ENCODE measurements around the gene MAML3. TPM values are rescaled to one million over a fixed set of nuclear protein-coding genes. Genes with fewer than 3 reads are reported as not detected.

The MAML3 gene
- polyA plus RNA-seq, 4 donors, result 1.4 to 10.3 (median 3.4) TPM

- peaks cover 15 to 65% (median 21%) of the 10 kb centered on the region in 3 donors for H3K4me1 ChIP-seq (ENCODE audit: control insufficient read depth in 3 of 3, insufficient read depth in 2 of 3, low read depth in 1 of 3, low read length in 2 of 3)
- no peak for DNase-seq
- H3K27me3 ChIP-seq (ENCODE audit: control insufficient read depth in 3 of 3, insufficient read depth in 3 of 3, low read length in 3 of 3), result no peaks in the 10 kb centered on the region
- H3K36me3 ChIP-seq (ENCODE audit: control insufficient read depth in 3 of 3, insufficient read depth in 2 of 3, low read depth in 1 of 3, low read length in 3 of 3), result peaks cover 0 to 40% (median 0%) of the 10 kb centered on the region in 3 donors
- peak overlapping the region in 1 of 3 donors; percentile 37 for H3K27ac ChIP-seq (ENCODE audit: low read depth in 1 of 3, low read length in 2 of 3)
- no peak for FAIRE-seq
- peaks cover 0 to 13% of the 10 kb centered on the region in 2 donors for H3K9me3 ChIP-seq (ENCODE audit: control insufficient read depth in 2 of 2, insufficient read depth in 1 of 2, low read depth in 1 of 2, low read length in 1 of 2)
- 73 to 81% (median 79%) methylated on average over 3 of the region's 3 CpGs for WGBS, 3 donors
- no peak overlapping the region for H3K4me3 ChIP-seq (ENCODE audit: low read depth in 1 of 3, low read length in 3 of 3)
These were observed 467.0 kb downstream of the MAML3 start for GRCh38 chr4:139686988-139687387.

DNA sequence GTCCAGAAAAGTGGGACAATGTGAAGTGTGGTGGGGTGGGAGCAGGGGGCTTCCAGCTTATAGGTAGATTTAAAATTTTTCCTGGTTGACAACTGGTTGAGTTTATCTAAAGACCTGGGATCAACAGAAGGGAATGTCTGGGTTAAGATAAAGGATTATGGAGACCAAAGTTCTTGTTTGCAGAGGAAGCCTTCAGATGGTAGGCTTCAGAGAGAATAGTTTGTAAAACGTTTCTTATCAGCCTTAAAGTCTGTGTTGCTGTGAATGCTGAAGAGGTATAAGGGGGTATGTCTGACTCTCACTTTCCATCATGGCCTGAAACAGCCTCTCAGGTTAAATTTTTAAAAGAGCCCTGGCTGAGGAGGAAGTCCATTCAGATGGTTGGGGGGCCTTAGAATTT, 467.9 kb downstream of the MAML3 start:
- 11 to 47% (median 37%) methylated on average over 1 of the region's 1 CpG for WGBS, 3 donors
- FAIRE-seq (no peak), DNase-seq (peak; percentile 58 to 63)
- peaks cover 11 to 59% (median 21%) of the 10 kb centered on the region in 3 donors for H3K4me1 ChIP-seq (ENCODE audit: control insufficient read depth in 3 of 3, insufficient read depth in 2 of 3, low read depth in 1 of 3, low read length in 2 of 3)
- peaks cover 0 to 38% (median 2%) of the 10 kb centered on the region in 3 donors for H3K36me3 ChIP-seq (ENCODE audit: control insufficient read depth in 3 of 3, insufficient read depth in 2 of 3, low read depth in 1 of 3, low read length in 3 of 3)
- H3K27ac ChIP-seq (ENCODE audit: low read depth in 1 of 3, low read length in 2 of 3), result peak overlapping the region in 1 of 3 donors; percentile 30
- H3K9me3 ChIP-seq (ENCODE audit: control insufficient read depth in 2 of 2, insufficient read depth in 1 of 2, low read depth in 1 of 2, low read length in 1 of 2), result peaks cover 0 to 13% of the 10 kb centered on the region in 2 donors
- no peaks in the 10 kb centered on the region for H3K27me3 ChIP-seq (ENCODE audit: control insufficient read depth in 3 of 3, insufficient read depth in 3 of 3, low read length in 3 of 3)
- H3K4me3 ChIP-seq (ENCODE audit: low read depth in 1 of 3, low read length in 3 of 3), result no peak overlapping the region

DNA sequence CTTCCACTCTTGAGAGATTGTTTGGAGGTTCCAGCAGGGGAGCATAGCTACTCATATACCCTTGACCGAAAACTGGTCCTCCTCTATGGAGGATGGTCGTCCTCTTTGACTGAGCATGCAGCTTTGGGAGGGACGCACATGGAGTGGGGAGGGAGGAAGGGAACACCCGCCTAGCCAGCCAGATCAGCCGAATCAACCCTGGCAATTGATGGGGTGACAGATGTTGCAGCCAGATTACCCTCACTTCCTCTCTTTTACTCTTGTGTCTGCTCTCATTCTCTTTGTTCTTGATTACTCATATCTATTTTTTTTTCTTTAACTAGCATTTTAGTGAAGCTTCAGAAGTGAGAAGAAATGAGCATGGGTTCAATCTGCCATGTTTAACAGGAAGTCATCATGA, 468.8 kb downstream of the MAML3 start:
- H3K4me1 ChIP-seq (ENCODE audit: control insufficient read depth in 3 of 3, insufficient read depth in 2 of 3, low read depth in 1 of 3, low read length in 2 of 3), result peaks cover 6 to 50% (median 21%) of the 10 kb centered on the region in 3 donors
- H3K9me3 ChIP-seq (ENCODE audit: control insufficient read depth in 2 of 2, insufficient read depth in 1 of 2, low read depth in 1 of 2, low read length in 1 of 2), result peaks cover 0 to 13% of the 10 kb centered on the region in 2 donors
- FAIRE-seq (no peak), DNase-seq (no peak)
- 82 to 93% (median 93%) methylated on average over 5 of the region's 5 CpGs for WGBS, 3 donors
- H3K4me3 ChIP-seq (ENCODE audit: low read depth in 1 of 3, low read length in 3 of 3), result no peak overlapping the region
- H3K27me3 ChIP-seq (ENCODE audit: control insufficient read depth in 3 of 3, insufficient read depth in 3 of 3, low read length in 3 of 3), result no peaks in the 10 kb centered on the region
- no peak overlapping the region for H3K27ac ChIP-seq (ENCODE audit: low read depth in 1 of 3, low read length in 2 of 3)
- H3K36me3 ChIP-seq (ENCODE audit: control insufficient read depth in 3 of 3, insufficient read depth in 2 of 3, low read depth in 1 of 3, low read length in 3 of 3), result peaks cover 0 to 41% (median 5%) of the 10 kb centered on the region in 3 donors

GRCh38 chr4:139684351-139684750, 469.6 kb downstream of the MAML3 start:
- Histone ChIP-seq H3K27ac (ENCODE audit: low read depth in 1 of 3, low read length in 2 of 3) (no peak overlapping the region), H3K4me1 (ENCODE audit: control insufficient read depth in 3 of 3, insufficient read depth in 2 of 3, low read depth in 1 of 3, low read length in 2 of 3) (peaks cover 6 to 43% (median 21%) of the 10 kb centered on the region in 3 donors), H3K4me3 (ENCODE audit: low read depth in 1 of 3, low read length in 3 of 3) (no peak overlapping the region), H3K27me3 (ENCODE audit: control insufficient read depth in 3 of 3, insufficient read depth in 3 of 3, low read length in 3 of 3) (no peaks in the 10 kb centered on the region), H3K36me3 (ENCODE audit: control insufficient read depth in 3 of 3, insufficient read depth in 2 of 3, low read depth in 1 of 3, low read length in 3 of 3) (peaks cover 2 to 41% (median 5%) of the 10 kb centered on the region in 3 donors), H3K9me3 (ENCODE audit: control insufficient read depth in 2 of 2, insufficient read depth in 1 of 2, low read depth in 1 of 2, low read length in 1 of 2) (peaks cover 0 to 13% of the 10 kb centered on the region in 2 donors)
- WGBS, 3 donors, result 96 to 100% (median 96%) methylated on average over 1 of the region's 1 CpG
- DNase-seq (no peak), FAIRE-seq (no peak)

DNA sequence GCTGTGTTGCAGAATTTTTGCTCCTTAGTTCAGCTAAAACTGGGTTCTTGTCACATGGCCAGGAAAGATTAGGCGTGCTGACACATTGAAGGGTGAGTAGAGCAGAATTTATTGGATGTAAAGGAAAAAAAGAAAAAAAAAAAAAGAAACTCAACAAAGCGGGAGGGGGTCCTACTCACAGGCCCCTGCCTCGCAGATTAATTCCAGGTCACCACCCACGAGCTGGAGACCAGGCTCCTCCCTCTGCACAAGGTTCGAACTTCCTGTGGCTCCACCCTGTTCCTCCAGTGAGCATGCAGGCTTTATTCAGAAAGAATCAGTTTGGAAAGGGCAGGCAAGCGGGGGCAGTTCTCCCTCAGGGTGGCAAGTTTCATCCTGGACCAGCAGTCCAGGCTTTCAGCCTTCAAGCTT, 471.2 kb downstream of the MAML3 start:
- WGBS, 3 donors, result 40 to 49% (median 45%) methylated on average over 6 of the region's 6 CpGs
- Histone ChIP-seq H3K9me3 (ENCODE audit: control insufficient read depth in 2 of 2, insufficient read depth in 1 of 2, low read depth in 1 of 2, low read length in 1 of 2) (peaks cover 0 to 13% of the 10 kb centered on the region in 2 donors), H3K36me3 (ENCODE audit: control insufficient read depth in 3 of 3, insufficient read depth in 2 of 3, low read depth in 1 of 3, low read length in 3 of 3) (peaks cover 5 to 44% (median 7%) of the 10 kb centered on the region in 3 donors), H3K4me3 (ENCODE audit: low read depth in 1 of 3, low read length in 3 of 3) (no peak overlapping the region), H3K27ac (ENCODE audit: low read depth in 1 of 3, low read length in 2 of 3) (peak overlapping the region in 1 of 3 donors; percentile 27), H3K4me1 (ENCODE audit: control insufficient read depth in 3 of 3, insufficient read depth in 2 of 3, low read depth in 1 of 3, low read length in 2 of 3) (peaks cover 6 to 33% (median 21%) of the 10 kb centered on the region in 3 donors), H3K27me3 (ENCODE audit: control insufficient read depth in 3 of 3, insufficient read depth in 3 of 3, low read length in 3 of 3) (no peaks in the 10 kb centered on the region)
- DNase-seq (no peak), FAIRE-seq (no peak)

GRCh38 chr4:139682309-139682708, 471.7 kb downstream of the MAML3 start:
- WGBS, 3 donors, result 67 to 85% (median 70%) methylated on average over 2 of the region's 2 CpGs
- Histone ChIP-seq H3K36me3 (ENCODE audit: control insufficient read depth in 3 of 3, insufficient read depth in 2 of 3, low read depth in 1 of 3, low read length in 3 of 3) (peaks cover 5 to 47% (median 8%) of the 10 kb centered on the region in 3 donors), H3K27ac (ENCODE audit: low read depth in 1 of 3, low read length in 2 of 3) (no peak overlapping the region), H3K27me3 (ENCODE audit: control insufficient read depth in 3 of 3, insufficient read depth in 3 of 3, low read length in 3 of 3) (no peaks in the 10 kb centered on the region), H3K4me1 (ENCODE audit: control insufficient read depth in 3 of 3, insufficient read depth in 2 of 3, low read depth in 1 of 3, low read length in 2 of 3) (peaks cover 3 to 29% (median 19%) of the 10 kb centered on the region in 3 donors), H3K9me3 (ENCODE audit: control insufficient read depth in 2 of 2, insufficient read depth in 1 of 2, low read depth in 1 of 2, low read length in 1 of 2) (peaks cover 0 to 13% of the 10 kb centered on the region in 2 donors), H3K4me3 (ENCODE audit: low read depth in 1 of 3, low read length in 3 of 3) (no peak overlapping the region)
- FAIRE-seq (no peak), DNase-seq (no peak)

DNA sequence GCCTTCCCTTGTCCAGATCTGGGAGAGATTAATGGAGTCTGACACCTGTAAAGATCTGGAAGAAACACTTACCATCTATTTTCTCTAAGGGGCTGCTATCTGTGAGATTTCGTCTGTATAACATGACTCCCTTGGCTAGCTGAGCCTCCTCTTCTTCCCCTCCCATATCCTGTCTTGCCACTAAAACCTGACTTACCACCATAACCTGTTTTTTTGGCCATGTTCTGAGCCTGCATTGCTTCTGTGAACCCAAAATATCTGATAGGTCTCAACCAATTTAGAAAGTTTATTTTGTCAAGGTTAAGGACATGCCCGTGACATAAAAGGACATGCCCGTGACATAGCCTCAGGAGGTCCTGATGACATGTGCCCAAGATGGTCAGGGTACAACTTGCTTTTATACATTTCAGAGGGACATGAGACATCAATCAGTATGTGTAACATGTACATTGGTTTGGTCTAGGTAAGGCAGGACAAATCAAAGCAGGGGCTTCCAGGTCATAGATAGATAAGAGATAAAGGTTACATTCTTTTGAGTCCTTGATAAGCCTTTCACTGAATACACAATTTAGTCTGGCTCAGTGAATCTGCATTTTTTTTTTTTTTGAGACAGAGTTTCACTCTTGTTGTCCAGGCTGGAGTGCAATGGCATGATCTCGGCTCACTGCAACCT, 476.9 kb downstream of the MAML3 start:
- H3K27me3 ChIP-seq (ENCODE audit: control insufficient read depth in 3 of 3, insufficient read depth in 3 of 3, low read length in 3 of 3), result no peaks in the 10 kb centered on the region
- peaks cover under 1 to 4% (median 4%) of the 10 kb centered on the region in 3 donors for H3K4me1 ChIP-seq (ENCODE audit: control insufficient read depth in 3 of 3, insufficient read depth in 2 of 3, low read depth in 1 of 3, low read length in 2 of 3)
- H3K4me3 ChIP-seq (ENCODE audit: low read depth in 1 of 3, low read length in 3 of 3), result no peak overlapping the region
- no peaks in the 10 kb centered on the region for H3K9me3 ChIP-seq (ENCODE audit: control insufficient read depth in 2 of 2, insufficient read depth in 1 of 2, low read depth in 1 of 2, low read length in 1 of 2)
- no peak for DNase-seq
- WGBS, 3 donors, result 83 to 86% (median 85%) methylated on average over 4 of the region's 4 CpGs
- no peak for FAIRE-seq
- H3K27ac ChIP-seq (ENCODE audit: low read depth in 1 of 3, low read length in 2 of 3), result no peak overlapping the region
- H3K36me3 ChIP-seq (ENCODE audit: control insufficient read depth in 3 of 3, insufficient read depth in 2 of 3, low read depth in 1 of 3, low read length in 3 of 3), result peaks cover 6 to 34% (median 8%) of the 10 kb centered on the region in 3 donors

GRCh38 chr4:139676365-139676764, 477.6 kb downstream of the MAML3 start:
- Histone ChIP-seq H3K36me3 (ENCODE audit: control insufficient read depth in 3 of 3, insufficient read depth in 2 of 3, low read depth in 1 of 3, low read length in 3 of 3) (peaks cover 4 to 36% (median 8%) of the 10 kb centered on the region in 3 donors), H3K4me3 (ENCODE audit: low read depth in 1 of 3, low read length in 3 of 3) (no peak overlapping the region), H3K9me3 (ENCODE audit: control insufficient read depth in 2 of 2, insufficient read depth in 1 of 2, low read depth in 1 of 2, low read length in 1 of 2) (no peaks in the 10 kb centered on the region), H3K27ac (ENCODE audit: low read depth in 1 of 3, low read length in 2 of 3) (no peak overlapping the region), H3K4me1 (ENCODE audit: control insufficient read depth in 3 of 3, insufficient read depth in 2 of 3, low read depth in 1 of 3, low read length in 2 of 3) (peaks cover 0 to 4% (median 4%) of the 10 kb centered on the region in 3 donors), H3K27me3 (ENCODE audit: control insufficient read depth in 3 of 3, insufficient read depth in 3 of 3, low read length in 3 of 3) (no peaks in the 10 kb centered on the region)
- FAIRE-seq (no peak), DNase-seq (no peak)
- 85 to 94% (median 90%) methylated on average over 2 of the region's 2 CpGs for WGBS, 3 donors
